GM12873 (cell line): ENCODE results near the gene C1orf198.
A peak's percentile ranks its signal among the peaks of the same experiment; 100 is the strongest.

ENCODE experiments used
- TF ChIP-seq, protein P1 (sequence below): IDR thresholded peaks from 2 replicates; pipeline ENCODE4 v1.5.1; 2012; ENCODE audit warnings: low read depth, mild to moderate bottlenecking, moderate library complexity, low read length, control low read depth; ENCODE audit not compliant: insufficient read depth; ENCODE audit errors: missing control alignments

The C1orf198 gene

GRCh38 chr1:230807561-230808280 lies 60.6 kb downstream of the C1orf198 start:
- TF ChIP-seq, protein P1, sequence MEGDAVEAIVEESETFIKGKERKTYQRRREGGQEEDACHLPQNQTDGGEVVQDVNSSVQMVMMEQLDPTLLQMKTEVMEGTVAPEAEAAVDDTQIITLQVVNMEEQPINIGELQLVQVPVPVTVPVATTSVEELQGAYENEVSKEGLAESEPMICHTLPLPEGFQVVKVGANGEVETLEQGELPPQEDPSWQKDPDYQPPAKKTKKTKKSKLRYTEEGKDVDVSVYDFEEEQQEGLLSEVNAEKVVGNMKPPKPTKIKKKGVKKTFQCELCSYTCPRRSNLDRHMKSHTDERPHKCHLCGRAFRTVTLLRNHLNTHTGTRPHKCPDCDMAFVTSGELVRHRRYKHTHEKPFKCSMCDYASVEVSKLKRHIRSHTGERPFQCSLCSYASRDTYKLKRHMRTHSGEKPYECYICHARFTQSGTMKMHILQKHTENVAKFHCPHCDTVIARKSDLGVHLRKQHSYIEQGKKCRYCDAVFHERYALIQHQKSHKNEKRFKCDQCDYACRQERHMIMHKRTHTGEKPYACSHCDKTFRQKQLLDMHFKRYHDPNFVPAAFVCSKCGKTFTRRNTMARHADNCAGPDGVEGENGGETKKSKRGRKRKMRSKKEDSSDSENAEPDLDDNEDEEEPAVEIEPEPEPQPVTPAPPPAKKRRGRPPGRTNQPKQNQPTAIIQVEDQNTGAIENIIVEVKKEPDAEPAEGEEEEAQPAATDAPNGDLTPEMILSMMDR, result no peak

GRCh38 chr1:230807029-230807428 lies 61.3 kb downstream of the C1orf198 start:
- TF ChIP-seq, protein P1, result no peak

GRCh38 chr1:230806552-230806951 lies 61.8 kb downstream of the C1orf198 start:
- TF ChIP-seq, protein P1, result no peak

GRCh38 chr1:230804396-230804795 lies 63.9 kb downstream of the C1orf198 start:
- TF ChIP-seq, protein P1, result no peak

GRCh38 chr1:230800891-230801840 lies 67.2 kb downstream of the C1orf198 start:
- TF ChIP-seq, protein P1, result no peak

GRCh38 chr1:230798491-230798890 lies 69.8 kb downstream of the C1orf198 start:
- TF ChIP-seq, protein P1, result no peak

DNA sequence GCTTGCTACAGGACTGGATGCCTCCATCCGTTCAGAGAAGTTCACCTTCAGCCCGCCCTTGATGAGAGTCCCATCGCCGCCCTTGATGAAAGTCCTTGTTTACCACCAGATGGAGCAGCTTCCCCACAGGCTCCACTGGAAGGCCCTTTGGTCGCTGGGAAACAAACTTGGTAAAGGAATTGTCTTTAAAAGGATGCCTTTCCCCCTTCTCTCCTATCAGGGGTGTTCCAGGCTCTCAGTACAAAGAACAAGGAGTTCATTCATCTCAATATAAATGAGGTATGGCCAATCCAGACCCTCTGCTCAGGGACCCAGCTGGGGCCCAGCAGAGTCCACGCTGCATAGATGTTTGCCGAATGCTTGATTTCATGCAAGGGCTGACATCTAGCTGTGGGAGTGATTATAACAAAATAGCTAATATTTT lies 70.4 kb downstream of the C1orf198 start:
- TF ChIP-seq, protein P1, result peak; percentile 42
